ENCODE results near the gene GIPC2. TPM values are rescaled to one million over a fixed set of nuclear protein-coding genes. Genes with fewer than 3 reads are reported as not detected.

GIPC2 gene
- total and polyA plus RNA-seq, 10 of the 15 experiments (the other 5 are each of a cell fraction or from before 2014, with no cell fraction given), result 0.03 to 0.23 (median 0.06) TPM; not detected in 2

DNA sequence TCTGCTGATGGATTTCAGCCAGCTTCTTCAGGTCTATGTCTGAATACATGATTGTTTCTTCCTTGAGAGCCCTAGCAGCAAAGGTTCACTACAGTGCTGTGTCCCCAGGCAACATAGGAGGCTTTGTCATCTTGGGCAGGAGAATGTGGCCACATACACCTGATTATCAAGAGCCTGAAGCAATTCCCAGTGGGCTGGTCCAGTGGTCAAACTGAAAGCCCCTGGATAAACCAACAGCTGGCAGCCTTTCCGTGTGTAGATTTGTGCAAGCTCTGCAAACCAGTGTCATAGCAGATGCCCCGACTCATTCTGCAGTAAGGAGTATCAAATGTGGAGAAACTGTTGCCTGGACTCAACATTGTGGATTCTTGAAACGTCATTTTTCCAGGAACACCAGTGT lies 2.3 kb upstream of the GIPC2 start:
- intact Hi-C loops (cut with micrococcal nuclease; ENCODE audit: unreplicated experiment) (no loop called here), in situ Hi-C loops (cut with MboI) (no loop called here)
- ChIA-PET SMC1A (ENCODE audit: uncharacterized antibody, unreplicated experiment) (no interaction called here), RAD21 (ENCODE audit: unreplicated experiment) (no interaction called here), POLR2A (no interaction called here), CTCF (interaction anchor here (1.2 to 1.7 kb wide), 2 partner anchors 28 to 574 kb away, joined by 3 read pairs; no protein-coding TSS in a partner anchor)
- WGBS (ENCODE audit: insufficient coverage, insufficient replicate concordance, low lambda C conversion rate, missing lambda C conversion rate), result 61% methylated on average over 3 of the region's 3 CpGs
- Histone ChIP-seq H3K27ac (ENCODE audit: control insufficient read depth, insufficient read depth) (no peak overlapping the region), H3K4me3 (no peak overlapping the region), H3K27me3 (replicated peaks in 1 of 2; ENCODE audit: control insufficient read depth in 2 of 2, insufficient read depth in 2 of 2, low read length in 1 of 2) (peaks cover 9 to 10% of the 10 kb centered on the region in 2 experiments), H3K9me3 (replicated peaks; ENCODE audit: control insufficient read depth, insufficient read depth, low read length) (no peaks in the 10 kb centered on the region), H3K4me1 (ENCODE audit: control insufficient read depth, insufficient read depth, low read length) (peaks cover 12% of the 10 kb centered on the region), H3K79me2 (ENCODE audit: control insufficient read depth, insufficient read depth, low read length) (no peaks in the 10 kb centered on the region), H3K4me2 (ENCODE audit: control insufficient read depth, insufficient read depth) (no peak overlapping the region), H4K20me1 (ENCODE audit: control insufficient read depth, insufficient read depth) (no peaks in the 10 kb centered on the region; the same call in 1 of the 2 replicates), H3K36me3 (ENCODE audit: control insufficient read depth in 2 of 2, insufficient read depth in 2 of 2, low read length in 1 of 2) (no peaks in the 10 kb centered on the region), H2AFZ (ENCODE audit: control insufficient read depth, low read depth, low read length) (no peak overlapping the region), H3K9ac (ENCODE audit: control insufficient read depth, insufficient read depth, low read length) (no peak overlapping the region)
- TF ChIP-seq SMC3 (IDR thresholded peaks at IDR 0.05; ENCODE audit: borderline replicate concordance, low read length) (no peak), RUNX3 (IDR thresholded peaks at IDR 0.05; ENCODE audit: low read length) (no peak), DPF2 (IDR thresholded peaks at IDR 0.05) (no peak), NFYB (IDR thresholded peaks at IDR 0.05; ENCODE audit: insufficient read depth, low read depth, low read length) (no peak), GATAD2B (conservative IDR thresholded peaks at IDR 0.05; ENCODE audit: low read depth) (no peak), FOS (IDR thresholded peaks at IDR 0.05; ENCODE audit: borderline replicate concordance, extremely low read depth, insufficient read length) (no peak), YY1 (IDR thresholded peaks at IDR 0.05; ENCODE audit: low read depth, low read length) (no peak), HCFC1 (IDR thresholded peaks at IDR 0.05; ENCODE audit: low read length) (no peak), NR2C2 (IDR thresholded peaks at IDR 0.05; ENCODE audit: borderline replicate concordance, control insufficient read depth, insufficient read length, low read depth) (no peak), SRF (IDR thresholded peaks at IDR 0.05; ENCODE audit: low read depth in 2 of 2, low read length in 2 of 2) (no peak), JUND (IDR thresholded peaks at IDR 0.05; ENCODE audit: low read depth, low read length) (no peak)
- TF ChIP-seq, protein P1, sequence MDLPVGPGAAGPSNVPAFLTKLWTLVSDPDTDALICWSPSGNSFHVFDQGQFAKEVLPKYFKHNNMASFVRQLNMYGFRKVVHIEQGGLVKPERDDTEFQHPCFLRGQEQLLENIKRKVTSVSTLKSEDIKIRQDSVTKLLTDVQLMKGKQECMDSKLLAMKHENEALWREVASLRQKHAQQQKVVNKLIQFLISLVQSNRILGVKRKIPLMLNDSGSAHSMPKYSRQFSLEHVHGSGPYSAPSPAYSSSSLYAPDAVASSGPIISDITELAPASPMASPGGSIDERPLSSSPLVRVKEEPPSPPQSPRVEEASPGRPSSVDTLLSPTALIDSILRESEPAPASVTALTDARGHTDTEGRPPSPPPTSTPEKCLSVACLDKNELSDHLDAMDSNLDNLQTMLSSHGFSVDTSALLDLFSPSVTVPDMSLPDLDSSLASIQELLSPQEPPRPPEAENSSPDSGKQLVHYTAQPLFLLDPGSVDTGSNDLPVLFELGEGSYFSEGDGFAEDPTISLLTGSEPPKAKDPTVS (IDR thresholded peaks at IDR 0.05; ENCODE audit: low read depth, low read length), result no peak
- ATAC-seq, result no peak
- DNase-seq (ENCODE audit: low read depth, low spot score), result no peak
- no TSS peak for BruUV-seq (replicated peaks)
- FAIRE-seq, result no peak

Measured in GM12878 (cell line).